Smooth muscle cell (in vitro differentiated cells): ENCODE results near the gene FLT4. TPM values are rescaled to one million over a fixed set of nuclear protein-coding genes. Genes with fewer than 3 reads are reported as not detected.

Experiments
- DNase-seq: peaks from one replicate; lab custom pipeline; 2025; ENCODE audit not compliant: unreplicated experiment; lab: John Stamatoyannopoulos, UW
- H2AFZ ChIP-seq: fragments of 200-600 bp; sonication (generic); 2 replicates; pipeline ENCODE4 v1.6.0; 2016; ENCODE audit warnings: antibody characterized with exemption, low read depth, mild to moderate bottlenecking
- H3F3A ChIP-seq: fragments of 200-600 bp; sonication (generic); 2 replicates; pipeline ENCODE4 v1.6.0; 2017; ENCODE audit warnings: antibody characterized with exemption, low read depth
- H3K27ac ChIP-seq: fragments of 200-600 bp; sonication (generic); 2 replicates; pipeline ENCODE4 v1.5.1; 2016; ENCODE audit warnings: low read depth, mild to moderate bottlenecking
- H3K27me3 ChIP-seq: fragments of 200-600 bp; sonication (generic); 2 replicates; pipeline ENCODE4 v1.6.1; 2016; ENCODE audit warnings: low read depth, mild to moderate bottlenecking
- H3K36me3 ChIP-seq: fragments of 200-600 bp; sonication (generic); 2 replicates; pipeline ENCODE4 v1.5.1; 2016; ENCODE audit warnings: low read depth
- H3K4me1 ChIP-seq: fragments of 200-600 bp; sonication (generic); 2 replicates; pipeline ENCODE4 v1.5.1; 2016; ENCODE audit warnings: low read depth
- H3K4me2 ChIP-seq: fragments of 200-600 bp; sonication (generic); 2 replicates; pipeline ENCODE4 v1.6.0; 2016; ENCODE audit warnings: mild to moderate bottlenecking
- H3K4me3 ChIP-seq: fragments of 200-600 bp; sonication (generic); 2 replicates; pipeline ENCODE4 v1.5.1; 2016; ENCODE audit warnings: mild to moderate bottlenecking
- H3K79me2 ChIP-seq: fragments of 200-600 bp; sonication (generic); 2 replicates; pipeline ENCODE4 v1.6.0; 2016; ENCODE audit warnings: low read depth, mild to moderate bottlenecking
- H3K9ac ChIP-seq: fragments of 200-600 bp; sonication (generic); 2 replicates; pipeline ENCODE4 v1.6.0; 2016; ENCODE audit warnings: low read depth
- H3K9me3 ChIP-seq: fragments of 200-600 bp; sonication (generic); replicated peaks from 2 replicates; pipeline ENCODE4 v1.5.1; 2016; ENCODE audit warnings: low read depth
- H4K20me1 ChIP-seq: fragments of 200-600 bp; sonication (generic); 2 replicates; pipeline ENCODE4 v1.6.0; 2016; ENCODE audit warnings: low read depth
- WGBS: methylation state at CpG from one replicate; pipeline ENCODE4 v1.1.7; 2016; ENCODE audit warnings: low lambda C conversion rate; 5-methylcytosine and 5-hydroxymethylcytosine counted together
- polyA plus RNA-seq: library from polyadenylated mRNA; unstranded; fragments of >200 nt; fragmentation: Nextera tagmentation; extraction: Ambion mirVana; gene quantifications from 2 replicates; pipeline ENCODE4 v1.2.1, GENCODE V29; 2016
- total RNA-seq: library from RNA; depleted of rRNA; stranded (reverse); fragments of >200 nt; gene quantifications from 2 replicates; pipeline ENCODE4 v1.2.3, GENCODE V29; 2014
- TF ChIP-seq, protein P1 (sequence below): fragments of 200-600 bp; sonication (generic); IDR thresholded peaks from 2 replicates; pipeline ENCODE4 v1.5.1; 2017; ENCODE audit warnings: borderline replicate concordance, mild to moderate bottlenecking, antibody characterized with exemption; ENCODE audit not compliant: insufficient read depth, poor library complexity, severe bottlenecking

Gene FLT4
- total and polyA plus RNA-seq, 2 experiments from 2014 or later = not detected

DNA sequence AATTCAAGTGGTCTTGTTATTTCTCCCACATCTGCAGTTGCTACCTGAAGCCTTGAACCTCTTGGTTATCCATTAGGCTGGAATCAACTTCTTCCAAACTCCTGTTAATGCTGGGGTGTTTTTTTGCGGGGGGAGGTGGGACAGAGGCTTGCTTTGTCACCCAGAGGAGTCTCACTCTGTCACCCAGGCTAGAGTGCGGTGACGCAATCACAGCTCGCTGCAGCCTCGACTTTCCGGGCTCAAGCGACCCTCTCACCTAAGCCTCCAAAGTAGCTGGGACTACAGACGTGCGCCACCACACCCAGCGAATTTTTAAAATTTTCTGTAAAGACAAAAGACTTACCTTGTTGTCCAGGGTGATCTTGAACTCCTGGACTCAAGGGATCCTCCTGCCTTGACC is 62.5 kb downstream of the FLT4 start:
- TF ChIP-seq, protein P1, sequence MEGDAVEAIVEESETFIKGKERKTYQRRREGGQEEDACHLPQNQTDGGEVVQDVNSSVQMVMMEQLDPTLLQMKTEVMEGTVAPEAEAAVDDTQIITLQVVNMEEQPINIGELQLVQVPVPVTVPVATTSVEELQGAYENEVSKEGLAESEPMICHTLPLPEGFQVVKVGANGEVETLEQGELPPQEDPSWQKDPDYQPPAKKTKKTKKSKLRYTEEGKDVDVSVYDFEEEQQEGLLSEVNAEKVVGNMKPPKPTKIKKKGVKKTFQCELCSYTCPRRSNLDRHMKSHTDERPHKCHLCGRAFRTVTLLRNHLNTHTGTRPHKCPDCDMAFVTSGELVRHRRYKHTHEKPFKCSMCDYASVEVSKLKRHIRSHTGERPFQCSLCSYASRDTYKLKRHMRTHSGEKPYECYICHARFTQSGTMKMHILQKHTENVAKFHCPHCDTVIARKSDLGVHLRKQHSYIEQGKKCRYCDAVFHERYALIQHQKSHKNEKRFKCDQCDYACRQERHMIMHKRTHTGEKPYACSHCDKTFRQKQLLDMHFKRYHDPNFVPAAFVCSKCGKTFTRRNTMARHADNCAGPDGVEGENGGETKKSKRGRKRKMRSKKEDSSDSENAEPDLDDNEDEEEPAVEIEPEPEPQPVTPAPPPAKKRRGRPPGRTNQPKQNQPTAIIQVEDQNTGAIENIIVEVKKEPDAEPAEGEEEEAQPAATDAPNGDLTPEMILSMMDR = no peak
- no peaks in the 10 kb centered on the region for H4K20me1 ChIP-seq
- 88% methylated on average over 10 of the region's 10 CpGs for WGBS
- H3K27me3 ChIP-seq = peaks cover 57% of the 10 kb centered on the region
- H3K36me3 ChIP-seq = no peaks in the 10 kb centered on the region
- H3K9ac ChIP-seq = no peak overlapping the region
- H3K4me2 ChIP-seq = no peak overlapping the region
- H3K4me3 ChIP-seq = no peak overlapping the region
- no peak overlapping the region for H3K27ac ChIP-seq
- H3K9me3 ChIP-seq = no peaks in the 10 kb centered on the region
- peaks cover 13% of the 10 kb centered on the region for H3K4me1 ChIP-seq
- H3K79me2 ChIP-seq = no peaks in the 10 kb centered on the region
- DNase-seq = no peak
- no peaks in the 10 kb centered on the region for H3F3A ChIP-seq
- no peak overlapping the region for H2AFZ ChIP-seq

DNA sequence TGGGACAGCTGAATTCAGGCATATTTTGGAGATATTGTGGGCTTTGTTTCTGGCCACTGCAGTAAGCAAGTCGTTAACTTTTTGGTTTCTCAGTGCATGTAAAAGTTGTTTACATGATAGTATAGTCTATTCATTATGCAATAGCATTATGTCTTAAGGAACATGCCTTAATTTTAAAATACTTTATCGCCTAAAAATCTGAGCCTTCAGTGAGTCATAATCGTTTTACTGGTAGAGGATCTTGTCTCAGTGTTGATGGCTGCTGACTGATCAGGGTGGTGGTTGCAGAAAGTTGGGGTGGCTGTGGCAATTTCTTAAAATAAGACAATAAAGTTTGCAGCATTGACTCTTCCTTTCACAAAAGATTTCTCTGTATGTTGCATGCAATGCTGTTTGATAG is 63.2 kb downstream of the FLT4 start:
- Histone ChIP-seq H3K27me3 (peaks cover 50% of the 10 kb centered on the region), H4K20me1 (no peaks in the 10 kb centered on the region), H2AFZ (no peak overlapping the region), H3K36me3 (no peaks in the 10 kb centered on the region), H3K4me2 (no peak overlapping the region), H3K4me3 (no peak overlapping the region), H3K9ac (no peak overlapping the region), H3K9me3 (no peaks in the 10 kb centered on the region), H3K79me2 (no peaks in the 10 kb centered on the region), H3K4me1 (peaks cover 13% of the 10 kb centered on the region), H3F3A (no peaks in the 10 kb centered on the region), H3K27ac (no peak overlapping the region)
- 79% methylated on average over 3 of the region's 3 CpGs for WGBS
- DNase-seq = no peak
- TF ChIP-seq, protein P1 = no peak

DNA sequence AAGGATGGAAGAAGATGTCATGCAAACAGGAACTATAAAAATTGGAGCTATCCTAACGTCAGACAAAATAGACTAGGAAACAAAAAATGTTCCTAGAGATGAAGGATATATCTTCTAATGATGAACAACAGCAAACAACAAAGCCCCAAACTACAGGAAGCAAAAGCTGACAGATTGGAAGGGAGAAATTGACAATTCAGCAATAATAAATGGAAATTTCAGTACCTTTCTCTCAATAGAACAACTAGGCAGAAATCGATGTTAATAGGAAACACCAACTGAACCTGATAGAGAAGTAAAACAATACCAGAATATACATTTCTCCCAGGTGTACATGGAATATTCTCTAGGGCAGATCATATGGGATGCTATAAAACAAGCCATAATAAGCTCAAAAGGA is 65.7 kb downstream of the FLT4 start:
- Histone ChIP-seq H3K9ac (no peak overlapping the region), H3K79me2 (no peaks in the 10 kb centered on the region), H3K36me3 (no peaks in the 10 kb centered on the region), H3K27ac (no peak overlapping the region), H3K4me1 (no peaks in the 10 kb centered on the region), H2AFZ (no peak overlapping the region), H3K4me2 (no peak overlapping the region), H3F3A (no peaks in the 10 kb centered on the region), H3K9me3 (no peaks in the 10 kb centered on the region), H3K4me3 (no peak overlapping the region), H3K27me3 (peaks cover 26% of the 10 kb centered on the region), H4K20me1 (no peaks in the 10 kb centered on the region)
- TF ChIP-seq, protein P1 = no peak
- 78% methylated on average over 2 of the region's 2 CpGs for WGBS
- DNase-seq = no peak

GRCh38 chr5:180580681-180581080 is 68.7 kb downstream of the FLT4 start:
- H2AFZ ChIP-seq = no peak overlapping the region
- H3K4me1 ChIP-seq = no peaks in the 10 kb centered on the region
- DNase-seq = no peak
- H3K9ac ChIP-seq = no peak overlapping the region
- H3K36me3 ChIP-seq = peaks cover 8% of the 10 kb centered on the region
- H3K9me3 ChIP-seq = no peaks in the 10 kb centered on the region
- peaks cover 16% of the 10 kb centered on the region for H4K20me1 ChIP-seq
- H3F3A ChIP-seq = no peaks in the 10 kb centered on the region
- no peaks in the 10 kb centered on the region for H3K79me2 ChIP-seq
- 83% methylated on average over 6 of the region's 6 CpGs for WGBS
- no peak overlapping the region for H3K4me2 ChIP-seq
- TF ChIP-seq, protein P1 = no peak
- no peak overlapping the region for H3K4me3 ChIP-seq
- no peaks in the 10 kb centered on the region for H3K27me3 ChIP-seq
- H3K27ac ChIP-seq = no peak overlapping the region
